ENCODE measurements around the gene MTR. TPM values are rescaled to one million over a fixed set of nuclear protein-coding genes. Genes with fewer than 3 reads are reported as not detected.
"Not testable (repeated sequence)": the region's sequence is repeated elsewhere in the genome, so short reads cannot be mapped to it uniquely, and the experiment has no call there.

MTR gene
- total RNA-seq, 1 donor from 2014 or later, result 12.7 TPM

- ATAC-seq (peak; percentile 62), DNase-seq (ENCODE audit: low spot score) (peak; percentile 51)
Observed at GRCh38 chr1:236893626-236894545, 98.8 kb downstream of the MTR start.

GRCh38 chr1:236895665-236896387 lies 100.7 kb downstream of the MTR start:
- peak; percentile 12 for ATAC-seq
- DNase-seq (ENCODE audit: low spot score), result no peak

DNA sequence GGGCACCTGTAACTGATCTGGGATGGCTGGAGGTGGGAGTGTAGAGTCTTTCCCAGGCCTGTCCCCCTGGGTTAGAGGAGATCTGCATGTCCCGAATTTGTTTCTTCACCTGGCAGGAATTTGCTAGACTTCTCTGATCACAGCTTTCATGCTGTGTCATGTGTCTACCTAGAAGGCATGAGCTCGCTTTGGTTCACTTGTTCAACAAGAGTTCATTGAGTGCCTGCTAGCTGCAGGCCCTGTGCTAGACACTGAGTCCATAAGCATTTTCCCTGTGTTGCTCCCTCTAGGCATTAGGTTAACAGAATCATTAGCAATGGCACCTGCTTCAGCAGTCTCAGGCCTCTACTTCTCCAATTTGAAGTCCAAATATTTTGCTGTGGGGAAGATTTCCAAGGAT lies 101.6 kb downstream of the MTR start:
- DNase-seq (ENCODE audit: low spot score) (no peak), ATAC-seq (no peak)

GRCh38 chr1:236904892-236905741 lies 110.0 kb downstream of the MTR start:
- ATAC-seq (no peak), DNase-seq (ENCODE audit: low spot score) (no peak)

DNA sequence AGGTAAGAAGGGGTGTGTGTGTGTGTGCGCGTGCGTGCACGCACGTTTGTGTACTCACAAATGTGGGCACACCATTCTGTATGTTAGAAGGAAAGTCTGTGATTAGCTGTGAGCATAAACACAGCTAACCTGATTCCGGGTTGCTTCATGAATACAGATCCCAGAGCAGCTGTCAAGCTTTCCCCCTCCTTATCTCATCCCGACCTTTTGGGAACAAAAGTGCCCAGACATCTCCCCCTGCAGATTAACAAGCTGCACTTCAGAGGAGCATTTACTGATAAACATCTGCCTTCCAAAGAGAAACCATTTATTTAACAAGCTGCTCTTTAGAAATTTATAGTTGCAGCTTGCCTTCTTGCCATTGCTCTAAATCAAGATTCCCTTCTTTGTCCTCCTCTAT lies 112.1 kb downstream of the MTR start:
- DNase-seq (ENCODE audit: low spot score), result no peak

DNA sequence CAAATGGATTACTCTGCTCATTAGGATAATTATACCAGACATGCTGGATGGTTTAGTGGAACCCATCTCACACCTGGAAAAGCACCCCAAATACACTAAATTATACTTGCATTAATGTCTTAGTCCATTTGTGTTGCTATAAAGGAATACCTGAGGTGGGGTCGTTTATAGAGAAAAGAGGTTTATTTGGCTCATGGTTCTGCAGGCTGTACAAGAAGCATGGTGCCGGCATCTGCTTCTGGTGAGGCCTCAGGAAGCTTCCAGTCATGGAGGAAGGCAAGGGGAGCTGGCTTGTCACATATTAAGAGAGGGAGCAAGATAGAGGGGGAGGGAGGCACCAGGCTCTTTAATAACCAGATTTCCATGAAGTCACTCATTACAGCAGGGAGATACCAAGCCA lies 113.6 kb downstream of the MTR start:
- ATAC-seq, result no peak

More for the DNA sequence above, 112.1 kb downstream of the MTR start:
- ATAC-seq, result no peak

GRCh38 chr1:236911047-236911446 lies 116.0 kb downstream of the MTR start:
- not testable (repeated sequence) for ATAC-seq; DNase-seq (ENCODE audit: low spot score)

More for the DNA sequence above, 113.6 kb downstream of the MTR start:
- DNase-seq (ENCODE audit: low spot score), result no peak

GRCh38 chr1:236913371-236914037 lies 118.4 kb downstream of the MTR start:
- DNase-seq (ENCODE audit: low spot score) (no peak), ATAC-seq (no peak)

DNA sequence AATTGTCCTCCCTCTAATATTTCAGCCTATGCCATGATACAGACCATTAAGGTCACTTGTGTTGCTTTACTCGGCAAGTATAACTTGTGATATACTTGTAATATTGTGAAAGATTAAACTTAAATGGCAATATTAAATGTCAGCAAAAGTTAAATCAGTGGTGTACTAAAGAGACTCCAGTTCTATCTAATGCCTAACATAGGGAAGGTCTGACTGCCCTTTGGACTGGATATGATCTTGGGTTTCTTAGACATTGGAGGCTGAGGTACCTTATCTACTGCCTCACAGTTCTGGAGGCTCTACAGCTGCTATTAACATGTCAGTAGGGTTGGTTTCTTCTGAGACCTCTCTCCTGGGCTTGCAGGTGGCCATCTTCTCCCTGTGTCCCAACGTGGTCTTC lies 119.3 kb downstream of the MTR start:
- DNase-seq (ENCODE audit: low spot score) (no peak), ATAC-seq (no peak)

DNA sequence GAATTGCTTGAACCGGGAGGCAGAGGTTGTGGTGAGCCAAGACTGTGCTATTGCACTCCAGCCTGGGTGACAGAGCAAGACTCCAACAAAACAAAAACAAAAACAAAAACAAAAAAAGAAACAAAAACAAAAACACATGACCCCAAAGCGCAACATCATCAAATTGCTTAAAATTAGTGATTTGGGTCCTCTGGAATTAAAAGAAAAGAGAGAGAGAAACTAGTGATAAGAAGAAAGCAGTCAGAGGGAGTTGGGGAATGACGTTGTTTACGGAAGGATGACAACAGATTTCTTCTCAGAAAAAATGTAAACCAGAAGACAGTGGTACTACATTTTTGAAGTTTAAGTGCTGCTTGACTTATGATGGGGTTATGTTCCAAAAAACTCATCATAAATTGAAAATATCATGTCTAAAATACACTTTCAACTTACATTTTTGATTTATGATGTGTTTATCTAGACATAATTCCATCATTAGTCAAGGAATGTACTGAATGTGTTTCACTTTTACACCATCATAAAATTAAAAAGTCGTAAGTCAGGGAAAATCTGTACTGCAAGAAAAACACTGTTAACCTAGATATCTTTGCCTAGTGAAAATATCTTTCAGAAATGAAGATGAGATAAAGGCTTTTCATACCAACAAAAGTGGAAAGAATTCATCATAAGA lies 121.2 kb downstream of the MTR start:
- DNase-seq (ENCODE audit: low spot score), result no peak
- ATAC-seq, result no peak

- no peak for DNase-seq (ENCODE audit: low spot score)
- ATAC-seq, result no peak
Observed at GRCh38 chr1:236917448-236917847, 122.4 kb downstream of the MTR start.

- ATAC-seq (no peak), DNase-seq (ENCODE audit: low spot score) (no peak)
Observed at GRCh38 chr1:236920286-236920894, 125.3 kb downstream of the MTR start.

GRCh38 chr1:236921610-236922009 lies 126.5 kb downstream of the MTR start:
- no peak for ATAC-seq

GRCh38 chr1:236922190-236922589 lies 127.1 kb downstream of the MTR start:
- DNase-seq (ENCODE audit: low spot score) (no peak), ATAC-seq (no peak)

More at GRCh38 chr1:236921610-236922009, 126.5 kb downstream of the MTR start:
- no peak for DNase-seq (ENCODE audit: low spot score)

DNA sequence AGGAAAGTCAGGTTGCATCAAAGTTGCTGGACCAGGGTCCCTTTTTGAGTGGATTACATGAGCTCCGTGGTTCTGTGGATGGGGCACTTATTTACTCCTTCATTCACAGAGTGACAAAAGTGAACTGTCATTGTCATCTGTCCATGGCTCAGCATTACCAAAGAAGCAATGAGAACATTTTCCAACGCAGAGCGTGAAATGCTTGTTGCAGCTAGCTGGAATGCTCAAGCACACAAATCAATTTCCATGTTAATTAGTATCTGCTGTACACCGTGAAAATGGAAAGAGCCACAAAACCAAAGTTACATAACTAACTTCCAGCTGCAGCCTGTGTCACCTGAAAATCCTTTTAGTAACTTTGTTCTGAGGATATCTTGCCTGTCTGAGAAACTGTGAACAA lies 130.3 kb downstream of the MTR start:
- DNase-seq (ENCODE audit: low spot score) (no peak), ATAC-seq (no peak)

DNA sequence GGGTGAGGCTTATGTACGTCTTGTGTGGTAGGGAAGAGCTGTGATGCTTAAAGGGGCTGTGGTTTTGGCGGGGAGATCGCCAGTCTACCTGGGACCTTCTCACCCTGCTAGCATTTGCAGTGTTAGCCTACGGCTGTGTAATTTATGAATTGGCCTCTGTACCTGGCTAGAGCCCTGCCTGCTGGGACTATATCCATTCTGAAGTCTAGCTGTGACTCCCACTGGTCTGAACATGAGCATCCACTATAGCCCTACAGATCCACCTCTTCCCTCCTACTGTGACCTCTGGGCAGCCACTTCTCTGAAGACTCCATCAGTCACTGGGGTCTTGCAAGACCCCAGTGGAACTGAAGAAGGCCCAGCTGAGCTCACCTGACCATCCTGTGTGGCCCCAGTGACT lies 135.4 kb downstream of the MTR start:
- ATAC-seq, result no peak
- DNase-seq (ENCODE audit: low spot score), result no peak

- ATAC-seq, result no peak
- no peak for DNase-seq (ENCODE audit: low spot score)
Observed at GRCh38 chr1:236938760-236939159, 143.7 kb downstream of the MTR start.

GRCh38 chr1:236942431-236942830 lies 147.3 kb downstream of the MTR start:
- no peak for ATAC-seq
- DNase-seq (ENCODE audit: low spot score), result no peak

- DNase-seq (ENCODE audit: low spot score), result no peak
- ATAC-seq, result no peak
Observed at GRCh38 chr1:236944556-236944955, 149.5 kb downstream of the MTR start.

GRCh38 chr1:236945002-236945401 lies 149.9 kb downstream of the MTR start:
- ATAC-seq (no peak), DNase-seq (ENCODE audit: low spot score) (no peak)
